Retina (tissue), 1 donor: Measurements from ENCODE around the gene GIN1.
"Not testable (repeated sequence)": the region's sequence is repeated elsewhere in the genome, so short reads cannot be mapped to it uniquely, and the experiment has no call there.

ENCODE experiments used
- DNase-seq: peaks from one replicate; pipeline ENCODE4 v3.0.0-alpha.2; 2016

GIN1 gene

GRCh38 chr5:103119765-103120606 lies at the start of gene GIN1, which contains the start of gene PPIP5K2:
Gene GIN1, minus strand, starts transcription at chr5:103120138. Its CDS starts 11,431 bp downstream, at chr5:103108707.
Gene PPIP5K2, plus strand, starts transcription at chr5:103120301. Its CDS starts 9,289 bp downstream, at chr5:103129590.
- DNase-seq: peak; percentile 97

GRCh38 chr5:103166706-103167105 lies 46.8 kb upstream of the GIN1 start:
- DNase-seq: no peak

- DNase-seq: no peak
Measured at GRCh38 chr5:103151156-103151555, 31.2 kb upstream of the GIN1 start.

- no peak for DNase-seq
Measured at GRCh38 chr5:103148213-103148612, 28.3 kb upstream of the GIN1 start.

- no peak for DNase-seq
Measured at GRCh38 chr5:103145196-103145595, 25.3 kb upstream of the GIN1 start.

- not testable (repeated sequence) for DNase-seq
Measured at GRCh38 chr5:103142132-103142531, 22.2 kb upstream of the GIN1 start.

- peak; percentile 57 for DNase-seq
Measured at GRCh38 chr5:103139264-103139865, 19.4 kb upstream of the GIN1 start.

- DNase-seq: no peak
Measured at GRCh38 chr5:103138202-103138690, 18.3 kb upstream of the GIN1 start.

- DNase-seq: no peak
Measured at GRCh38 chr5:103135461-103135860, 15.5 kb upstream of the GIN1 start.

- no peak for DNase-seq
Measured at GRCh38 chr5:103133231-103133630, 13.3 kb upstream of the GIN1 start.

- DNase-seq: no peak
Measured at GRCh38 chr5:103132684-103133083, 12.7 kb upstream of the GIN1 start.

GRCh38 chr5:103128202-103128601 lies 8.3 kb upstream of the GIN1 start:
- no peak for DNase-seq

GRCh38 chr5:103127292-103127817 lies 7.4 kb upstream of the GIN1 start:
- no peak for DNase-seq

- DNase-seq: no peak
Measured at GRCh38 chr5:103126557-103126956, 6.6 kb upstream of the GIN1 start.

GRCh38 chr5:103122242-103122641 lies 2.3 kb upstream of the GIN1 start:
- no peak for DNase-seq

- DNase-seq: no peak
Measured at GRCh38 chr5:103120607-103121200, 766 bp upstream of the GIN1 start.

- DNase-seq: no peak
Measured at GRCh38 chr5:103119070-103119764, 721 bp downstream of the GIN1 start.

GRCh38 chr5:103117471-103117991 lies 2.4 kb downstream of the GIN1 start:
- no peak for DNase-seq

GRCh38 chr5:103114440-103114839 lies 5.5 kb downstream of the GIN1 start:
- DNase-seq: no peak

- DNase-seq: no peak
Measured at GRCh38 chr5:103112910-103113309, 7.0 kb downstream of the GIN1 start.

- DNase-seq: no peak
Measured at GRCh38 chr5:103111468-103111867, 8.5 kb downstream of the GIN1 start.

GRCh38 chr5:103110403-103110802 lies 9.5 kb downstream of the GIN1 start:
- no peak for DNase-seq

GRCh38 chr5:103109277-103109676 lies 10.7 kb downstream of the GIN1 start:
- no peak for DNase-seq
